GM21717 (cell line): ENCODE results near the gene NHP2.
"Not testable (repeated sequence)": the region's sequence is repeated elsewhere in the genome, so short reads cannot be mapped to it uniquely, and the experiment has no call there.

Source experiments
- ATAC-seq: cut with Tn5 transposase; IDR thresholded peaks from one replicate; pipeline ENCODE4 v1.9.1; 2021; ENCODE audit warnings: mild to moderate bottlenecking, moderate library complexity; ENCODE audit not compliant: unreplicated experiment

NHP2 gene

GRCh38 chr5:178131446-178131996 is 22.2 kb downstream of the NHP2 start:
- ATAC-seq: no peak

GRCh38 chr5:178130576-178131445 is 22.9 kb downstream of the NHP2 start, which contains the start of gene RMND5B:
RMND5B (plus strand) TSS chr5:178131014; CDS start chr5:178138120, 7,106 bp downstream.
- peak; percentile 82 for ATAC-seq

- ATAC-seq: not testable (repeated sequence)
These were observed 23.5 kb downstream of the NHP2 start for GRCh38 chr5:178130234-178130575.

- ATAC-seq: no peak
These were observed 24.4 kb downstream of the NHP2 start for GRCh38 chr5:178129296-178129695.

GRCh38 chr5:178127300-178128009 is 26.2 kb downstream of the NHP2 start:
- ATAC-seq: not testable (repeated sequence)

GRCh38 chr5:178126556-178126955 is 27.1 kb downstream of the NHP2 start:
- ATAC-seq: no peak

- no peak for ATAC-seq
These were observed 28.3 kb downstream of the NHP2 start for GRCh38 chr5:178125253-178125906.

GRCh38 chr5:178123966-178124925 is 29.4 kb downstream of the NHP2 start:
- ATAC-seq: no peak

GRCh38 chr5:178123094-178123965 is 30.4 kb downstream of the NHP2 start:
- ATAC-seq: no peak

GRCh38 chr5:178122346-178122745 is 31.3 kb downstream of the NHP2 start:
- no peak for ATAC-seq

- no peak for ATAC-seq
These were observed 32.1 kb downstream of the NHP2 start for GRCh38 chr5:178121391-178122276.

- ATAC-seq: peak; percentile 72
These were observed 32.9 kb downstream of the NHP2 start for GRCh38 chr5:178120607-178121357.

- no peak for ATAC-seq
These were observed 33.6 kb downstream of the NHP2 start for GRCh38 chr5:178119915-178120606.

GRCh38 chr5:178117923-178118701 is 35.6 kb downstream of the NHP2 start:
- ATAC-seq: no peak

- ATAC-seq: peak; percentile 35
These were observed 37.4 kb downstream of the NHP2 start for GRCh38 chr5:178116143-178116885.

GRCh38 chr5:178115814-178116142 is 37.9 kb downstream of the NHP2 start:
- no peak for ATAC-seq
